GM23338 (cell line): Measurements from ENCODE around the gene SH3RF3.

Experiments
- CTCF ChIP-seq, 2 experiments: fragments of 200-600 bp in 1 of 2; sonication (generic) in 1 of 2; conservative IDR thresholded peaks; 2 replicates each; pipeline versions ENCODE4 v1.5.1 to v1.6.1; 2016 to 2017; ENCODE audit warnings: antibody characterized with exemption in 2 of 2, low read depth in 2 of 2, mild to moderate bottlenecking in 2 of 2, moderate library complexity in 1 of 2
- EZH2 ChIP-seq: fragments of 200-600 bp; sonication (generic); IDR thresholded peaks from one replicate; pipeline ENCODE4 v1.8.0; 2017; ENCODE audit warnings: antibody characterized with exemption, mild to moderate bottlenecking, low read depth; ENCODE audit not compliant: unreplicated experiment
- POLR2AphosphoS5 ChIP-seq: IDR thresholded peaks from 2 replicates; pipeline ENCODE4 v1.6.1; 2016; ENCODE audit warnings: antibody characterized with exemption, low read depth

DNA sequence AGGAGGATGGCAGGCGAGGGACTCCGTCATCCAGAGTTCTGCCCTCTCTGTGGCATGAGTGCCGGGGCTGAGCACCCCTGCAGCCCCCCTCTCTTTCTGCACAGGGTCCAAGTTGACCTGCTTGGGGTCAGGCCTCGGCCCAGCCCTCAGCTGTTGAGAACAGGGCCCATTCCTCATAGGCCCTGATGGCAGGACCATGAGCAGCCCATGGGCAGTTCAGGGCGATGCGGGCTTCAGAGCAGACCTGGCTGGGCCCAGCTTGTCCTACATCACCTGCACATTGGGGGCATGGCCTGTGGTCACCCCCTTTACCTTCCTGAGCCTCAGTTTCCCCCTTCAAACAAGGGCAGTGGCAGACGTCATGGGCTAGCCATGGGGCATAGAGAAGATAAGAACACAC is 246.7 kb downstream of the SH3RF3 start:
- TF ChIP-seq CTCF (conservative IDR thresholded peaks at IDR 0.05; ENCODE audit: low read depth in 2 of 2) (no peak), POLR2AphosphoS5 (no peak), EZH2 (no peak)
